Kidney epithelial cell (primary cell): Measurements from ENCODE around the gene FGD2. TPM values are rescaled to one million over a fixed set of nuclear protein-coding genes. Genes with fewer than 3 reads are reported as not detected.

ENCODE experiments used
- DNase-seq: peaks from one replicate; pipeline ENCODE4 v3.0.0-alpha.2; 2010; ENCODE audit warnings: low read depth
- H3K27me3 ChIP-seq: 2 replicates; pipeline ENCODE4 v1.6.0; 2011; ENCODE audit warnings: low read length; ENCODE audit not compliant: control insufficient read depth, insufficient read depth
- H3K36me3 ChIP-seq: 2 replicates; pipeline ENCODE4 v1.5.1; 2011; ENCODE audit warnings: low read length; ENCODE audit not compliant: control insufficient read depth, insufficient read depth
- H3K4me3 ChIP-seq: 2 replicates; pipeline ENCODE4 v1.5.1; 2011; ENCODE audit warnings: low read depth, mild to moderate bottlenecking, control low read depth, low read length
- CTCF ChIP-seq: IDR thresholded peaks from 2 replicates; pipeline ENCODE4 v1.5.1; 2011; ENCODE audit warnings: mild to moderate bottlenecking, moderate library complexity, low read length, control low read depth, inconsistent platforms; ENCODE audit not compliant: insufficient read depth, poor library complexity, severe bottlenecking
- total RNA-seq: library from RNA; depleted of rRNA; stranded (reverse); fragments of >200 nt; gene quantifications from 2 replicates; pipeline ENCODE4 v1.2.3, GENCODE V29; 2015

The FGD2 gene
- total RNA-seq, 1 donor from 2014 or later, result 0.04 TPM

GRCh38 chr6:37054171-37054570 is 48.7 kb downstream of the FGD2 start:
- no peaks in the 10 kb centered on the region for H3K27me3 ChIP-seq
- TF ChIP-seq CTCF, result no peak
- H3K4me3 ChIP-seq, result no peak overlapping the region
- H3K36me3 ChIP-seq, result no peaks in the 10 kb centered on the region
- no peak for DNase-seq

- Histone ChIP-seq H3K4me3 (no peak overlapping the region), H3K36me3 (no peaks in the 10 kb centered on the region), H3K27me3 (no peaks in the 10 kb centered on the region)
- DNase-seq, result no peak
- TF ChIP-seq CTCF, result no peak
These were observed 49.1 kb downstream of the FGD2 start for GRCh38 chr6:37054580-37054979.

- no peak overlapping the region for H3K4me3 ChIP-seq
- TF ChIP-seq CTCF, result no peak
- DNase-seq, result no peak
- H3K27me3 ChIP-seq, result no peaks in the 10 kb centered on the region
- H3K36me3 ChIP-seq, result no peaks in the 10 kb centered on the region
These were observed 50.6 kb downstream of the FGD2 start for GRCh38 chr6:37056112-37056403.

GRCh38 chr6:37056439-37057127 is 51.1 kb downstream of the FGD2 start:
- H3K36me3 ChIP-seq, result no peaks in the 10 kb centered on the region
- no peak for DNase-seq
- H3K27me3 ChIP-seq, result no peaks in the 10 kb centered on the region
- no peak overlapping the region for H3K4me3 ChIP-seq
- TF ChIP-seq CTCF, result no peak

- Histone ChIP-seq H3K4me3 (no peak overlapping the region), H3K36me3 (no peaks in the 10 kb centered on the region), H3K27me3 (no peaks in the 10 kb centered on the region)
- no peak for DNase-seq
- TF ChIP-seq CTCF, result no peak
These were observed 51.6 kb downstream of the FGD2 start for GRCh38 chr6:37057128-37057471.

GRCh38 chr6:37057678-37058077 is 52.2 kb downstream of the FGD2 start:
- Histone ChIP-seq H3K36me3 (no peaks in the 10 kb centered on the region), H3K4me3 (no peak overlapping the region), H3K27me3 (no peaks in the 10 kb centered on the region)
- no peak for DNase-seq
- no peak for TF ChIP-seq CTCF
